DLD1 (cell line): ENCODE results near the gene OVOL2.
"Not testable (repeated sequence)": the region's sequence is repeated elsewhere in the genome, so short reads cannot be mapped to it uniquely, and the experiment has no call there.

ENCODE experiments used
- in situ Hi-C: cut with HindIII; loops from 2 replicates; pipeline ENCODE4 v1.10.0; 2017; ENCODE audit warnings: low sequenced_read_pairs

OVOL2 gene

GRCh38 chr20:18058661-18059467, 1.1 kb upstream of the OVOL2 start:
- in situ Hi-C loops: loop anchor here (25.0 kb wide), 1 partner anchor 228 kb away; the partner anchor contains the start of gene ZNF133

DNA sequence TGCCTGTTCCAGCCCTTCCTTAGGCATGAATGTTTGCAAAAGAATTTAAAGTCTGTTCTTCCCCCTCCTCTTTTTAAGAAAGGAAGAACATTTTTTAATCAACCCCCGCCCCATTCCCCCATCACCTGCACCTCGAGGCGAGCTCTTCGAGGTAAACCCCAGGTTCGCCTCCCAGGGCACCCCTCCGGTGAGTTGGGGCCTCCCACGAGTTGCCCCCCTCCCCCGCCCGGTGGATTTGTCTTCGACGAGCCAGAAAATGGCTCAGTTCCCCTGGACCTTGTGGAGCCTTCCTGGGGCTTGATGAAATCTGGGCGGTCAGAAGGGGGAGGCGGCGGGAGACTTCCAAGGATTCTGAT, 256 bp upstream of the OVOL2 start:
- in situ Hi-C loops: loop anchor here (25.0 kb wide), 1 partner anchor 229 kb away; the partner anchor contains the start of gene ZNF133

DNA sequence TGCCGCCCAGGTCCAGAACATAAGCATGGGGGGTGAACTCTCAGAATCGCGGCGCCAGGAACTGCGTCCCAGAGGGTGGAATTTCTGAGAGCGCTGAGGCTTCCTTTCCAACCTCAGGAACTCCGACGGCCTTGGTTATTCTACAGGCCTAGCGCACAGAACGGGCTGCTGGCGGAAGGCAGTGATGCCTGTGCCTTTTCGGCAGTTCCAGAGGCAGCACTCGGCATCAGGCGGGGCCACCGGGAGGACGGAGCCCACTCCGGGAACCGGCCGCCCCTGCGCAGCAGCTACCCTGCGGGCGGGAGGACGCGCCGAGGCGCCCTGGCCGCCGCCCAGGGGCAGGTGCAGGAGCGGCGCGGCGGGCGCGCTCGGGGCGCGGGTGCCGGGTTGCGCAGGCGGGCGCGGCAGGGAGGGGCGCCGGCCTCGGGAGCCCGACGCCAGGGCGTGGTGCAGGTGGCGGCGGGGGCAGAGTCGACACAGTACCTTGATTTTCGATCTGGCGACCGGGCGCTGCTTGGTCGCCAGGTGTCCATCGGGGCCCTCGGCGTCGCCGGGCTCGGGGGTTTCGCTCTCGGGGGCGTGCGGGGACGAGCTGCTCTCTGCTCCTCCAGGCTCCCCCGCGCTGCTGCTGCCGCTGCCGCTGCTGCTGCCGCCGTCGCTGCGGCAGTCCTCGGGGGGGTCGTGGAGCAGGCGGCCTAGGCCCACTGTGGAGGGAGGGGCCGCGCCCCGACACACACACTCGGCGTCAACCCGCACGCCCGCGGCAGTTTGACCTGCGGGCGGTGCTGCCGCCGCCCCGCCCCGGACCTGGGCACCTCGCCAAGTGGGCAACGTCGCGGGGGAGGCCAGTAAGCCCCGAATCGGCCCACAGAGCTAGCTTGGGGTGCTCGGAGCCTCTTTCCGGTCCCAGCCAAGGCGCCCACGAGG, 1.3 kb downstream of the OVOL2 start:
- in situ Hi-C loops: loop anchor here (25.0 kb wide), 1 partner anchor 231 kb away; the partner anchor contains the start of gene ZNF133

DNA sequence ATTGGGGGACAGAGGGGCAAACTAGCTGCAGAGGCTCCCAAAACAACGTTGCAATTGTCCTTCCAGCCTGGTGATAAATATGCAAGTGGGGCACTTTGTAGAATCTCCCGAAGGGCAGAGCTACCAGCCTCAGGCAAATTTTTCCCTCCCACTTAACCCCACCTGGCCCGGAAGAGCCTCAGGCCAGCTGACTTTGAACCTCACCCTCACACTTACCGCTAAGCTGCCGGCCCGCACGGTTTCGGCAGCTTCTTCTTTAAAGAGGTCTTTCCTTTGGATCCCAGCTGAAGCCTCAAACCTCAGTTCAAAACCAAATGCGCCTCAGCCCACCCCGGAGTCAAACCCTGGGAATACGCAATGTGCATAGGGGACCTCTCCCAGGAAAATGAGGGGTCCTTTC, 2.5 kb downstream of the OVOL2 start:
- in situ Hi-C loops: loop anchor here (25.0 kb wide), 1 partner anchor 232 kb away; the partner anchor contains the start of gene ZNF133

DNA sequence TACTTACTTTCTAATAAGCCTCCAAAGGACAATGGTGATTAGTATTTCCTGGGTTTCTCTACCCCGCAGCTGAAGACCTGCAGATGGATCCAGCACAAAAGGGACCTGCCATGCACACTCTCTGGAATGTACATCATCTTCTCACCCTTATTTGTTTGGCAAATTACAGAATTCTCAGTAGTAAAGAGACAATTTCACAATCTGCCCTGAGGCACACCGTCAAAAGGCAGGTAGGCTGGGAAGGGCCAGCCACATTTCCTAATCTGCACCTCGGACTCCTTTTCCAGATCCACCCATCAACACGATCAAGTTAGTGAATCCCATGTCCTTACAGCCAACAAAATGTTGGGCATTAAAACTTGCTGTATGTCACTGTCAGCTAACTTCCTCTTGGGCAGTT, 4.9 kb downstream of the OVOL2 start:
- in situ Hi-C loops: loop anchor here (25.0 kb wide), 1 partner anchor 234 kb away; the partner anchor contains the start of gene ZNF133

- in situ Hi-C loops: loop anchor here (25.0 kb wide), 1 partner anchor 237 kb away; the partner anchor contains the start of gene ZNF133
Measured at GRCh38 chr20:18050628-18051027, 7.1 kb downstream of the OVOL2 start.

DNA sequence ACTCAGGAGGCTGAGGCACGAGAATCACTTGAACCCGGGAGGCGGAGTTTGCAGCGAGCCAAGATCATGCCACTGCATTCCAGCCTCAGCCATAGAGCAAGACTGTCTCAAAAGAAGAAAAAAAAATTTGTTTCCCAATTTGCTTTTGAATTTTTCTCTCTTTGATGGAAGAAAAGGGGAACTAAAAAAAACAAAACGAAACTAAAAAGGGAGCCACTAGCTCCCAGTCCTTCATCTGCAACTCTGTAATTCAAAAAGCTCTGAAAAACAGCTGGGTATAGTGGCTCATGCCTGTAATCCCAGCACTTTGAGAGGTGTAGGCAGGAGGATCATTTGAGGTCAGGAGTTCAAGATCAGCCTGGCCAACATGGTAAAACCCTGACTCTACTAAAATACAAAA, 9.5 kb downstream of the OVOL2 start:
- in situ Hi-C loops: loop anchor here (10.0 kb wide), 1 partner anchor 413 kb away; no protein-coding TSS in a partner anchor

DNA sequence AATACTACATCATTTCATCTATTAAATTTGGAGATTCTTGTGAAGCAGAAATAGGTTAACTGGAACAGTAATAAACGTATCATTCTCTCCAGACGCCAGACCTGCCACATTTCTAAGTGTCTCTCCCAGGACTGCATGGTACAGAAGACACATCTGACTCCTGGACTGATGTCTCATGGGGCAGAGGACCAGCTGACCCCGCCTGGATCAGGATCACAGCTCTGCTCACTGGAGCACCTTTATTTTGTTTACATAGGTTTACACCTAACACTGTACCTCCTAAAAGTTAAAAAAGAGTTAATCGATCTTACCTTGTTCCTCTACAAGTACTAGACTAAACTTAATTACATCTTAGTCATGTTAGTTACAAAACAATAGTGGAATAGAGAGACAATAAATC, 11.2 kb downstream of the OVOL2 start:
- in situ Hi-C loops: loop anchor here (10.0 kb wide), 1 partner anchor 412 kb away; no protein-coding TSS in a partner anchor

- in situ Hi-C loops: loop anchor here (10.0 kb wide), 1 partner anchor 407 kb away; no protein-coding TSS in a partner anchor
Measured at GRCh38 chr20:18042229-18042628, 15.5 kb downstream of the OVOL2 start.

DNA sequence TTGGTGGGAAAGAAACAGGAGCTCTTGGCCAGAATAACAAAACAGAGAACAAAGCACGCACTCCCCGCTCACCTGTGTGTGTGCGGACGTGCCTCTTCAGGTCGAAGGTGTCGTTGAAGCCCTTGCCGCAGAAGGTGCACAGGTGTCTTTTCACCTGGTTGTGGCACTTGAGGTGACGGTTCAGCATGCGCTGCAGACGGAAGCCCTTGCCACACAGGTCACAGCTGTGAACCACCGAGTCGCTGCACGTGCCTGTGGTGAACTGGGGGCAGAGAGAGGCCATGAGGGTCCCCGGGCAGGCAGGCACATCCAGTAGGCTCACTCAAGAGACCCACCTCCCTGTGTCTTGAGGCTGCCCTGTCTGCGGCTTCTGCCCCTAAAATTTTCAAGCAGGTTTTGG, 16.3 kb downstream of the OVOL2 start:
- in situ Hi-C loops: loop anchor here (10.0 kb wide), 1 partner anchor 407 kb away; no protein-coding TSS in a partner anchor

DNA sequence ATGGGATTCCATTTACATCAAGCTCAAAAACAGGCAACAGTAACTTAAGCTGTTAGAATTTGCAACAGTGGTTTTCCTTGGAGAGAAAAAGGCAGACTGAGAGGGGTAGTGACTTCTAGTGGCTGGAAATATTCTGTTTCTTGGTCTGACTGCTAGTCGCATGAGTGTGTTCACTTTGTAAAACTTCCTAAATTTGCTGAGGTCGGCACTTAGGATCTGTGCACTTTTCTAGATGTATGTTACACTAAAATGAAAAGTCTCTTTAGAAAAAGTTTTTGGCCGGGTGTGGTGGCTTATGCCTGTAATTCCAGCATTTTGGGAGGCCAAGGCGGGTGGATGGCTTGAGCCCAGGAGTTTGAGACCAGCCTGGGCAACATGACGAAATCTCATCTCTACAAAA, 18.7 kb downstream of the OVOL2 start:
- in situ Hi-C loops: no loop called here

DNA sequence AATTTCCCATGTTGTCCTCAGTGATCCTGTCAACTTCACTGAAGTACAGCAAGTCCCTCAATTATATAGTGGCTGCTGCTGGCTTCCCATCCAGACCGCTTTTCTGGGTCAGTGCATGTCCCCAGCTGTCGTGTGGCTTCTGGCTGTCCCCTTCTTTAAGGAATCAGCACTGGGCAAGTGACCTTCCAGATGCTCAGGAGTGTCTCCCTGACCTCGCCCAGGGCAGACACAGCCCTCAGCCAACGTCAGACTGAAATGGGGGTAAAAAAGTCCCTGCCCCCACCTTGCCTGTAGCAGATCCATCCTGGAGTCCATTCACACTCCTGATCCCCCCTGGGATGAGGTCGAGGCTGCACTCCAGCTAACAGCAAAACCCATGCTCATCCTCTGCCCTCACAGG, 23.7 kb downstream of the OVOL2 start:
- in situ Hi-C loops: no loop called here

DNA sequence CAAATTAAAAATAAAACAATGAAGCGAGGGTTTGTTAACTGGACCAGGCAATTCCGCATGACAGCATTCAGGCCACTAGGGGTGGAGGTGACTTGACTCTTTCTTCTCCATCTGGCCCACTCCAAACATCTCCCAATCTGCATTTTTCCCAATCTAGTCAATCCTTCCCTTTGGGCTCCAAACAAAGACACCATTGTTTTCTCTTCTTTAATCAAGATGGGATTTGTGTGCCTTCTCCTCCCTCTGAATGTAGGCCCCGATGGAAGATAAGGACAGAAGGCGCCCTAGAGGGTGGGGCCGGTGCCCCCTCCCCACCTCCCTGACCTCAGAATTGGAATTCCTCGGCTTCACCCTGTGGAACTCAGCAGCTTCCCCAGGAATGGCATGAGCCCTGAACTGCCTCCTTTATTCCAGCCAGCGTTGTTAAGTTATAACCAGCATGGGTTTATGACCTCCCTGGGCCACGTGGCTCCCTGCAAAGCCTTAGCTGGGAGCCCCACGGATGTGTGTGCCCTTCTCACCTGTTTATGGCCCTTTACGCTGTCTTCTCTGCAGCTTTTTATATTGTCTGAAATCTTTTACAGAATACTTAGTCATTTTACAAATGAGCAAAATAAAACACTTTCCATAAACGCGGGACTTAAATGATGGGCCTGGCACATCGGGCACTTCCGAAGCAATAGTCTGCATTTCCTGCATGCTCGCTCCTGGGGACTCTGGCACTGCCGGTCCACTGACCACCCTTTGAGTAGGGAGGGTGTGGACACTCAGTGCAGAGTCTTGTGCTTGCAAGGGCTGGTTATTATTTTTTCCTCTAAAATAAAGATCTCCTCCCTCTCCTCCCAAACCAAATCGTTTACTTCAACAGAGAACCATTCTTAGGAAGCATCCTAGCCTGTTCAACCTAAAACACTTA, 24.5 kb downstream of the OVOL2 start:
- in situ Hi-C loops: no loop called here

- in situ Hi-C loops: no loop called here
Measured at GRCh38 chr20:18031888-18032509, 25.7 kb downstream of the OVOL2 start.

GRCh38 chr20:18031050-18031449, 26.7 kb downstream of the OVOL2 start:
- in situ Hi-C loops: no loop called here

DNA sequence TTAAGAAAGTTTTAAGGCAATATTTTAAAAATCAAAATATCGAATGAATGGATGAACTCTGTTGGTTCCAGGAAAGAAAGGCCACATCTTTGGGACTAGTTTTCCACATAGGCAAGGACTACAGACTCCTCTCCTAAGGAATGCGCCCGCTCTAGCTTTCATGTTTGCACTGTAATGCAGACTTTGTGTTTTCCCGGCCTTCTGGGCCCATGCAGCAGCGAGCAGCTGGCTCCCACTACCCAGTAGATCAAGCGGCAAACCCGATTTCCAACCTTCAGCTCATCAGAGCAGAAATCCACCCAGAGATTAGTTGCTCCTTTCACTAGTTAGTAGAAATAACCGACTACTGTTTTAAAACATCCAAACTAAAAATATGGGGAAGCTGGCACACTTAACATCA, 27.7 kb downstream of the OVOL2 start:
- in situ Hi-C loops: no loop called here

DNA sequence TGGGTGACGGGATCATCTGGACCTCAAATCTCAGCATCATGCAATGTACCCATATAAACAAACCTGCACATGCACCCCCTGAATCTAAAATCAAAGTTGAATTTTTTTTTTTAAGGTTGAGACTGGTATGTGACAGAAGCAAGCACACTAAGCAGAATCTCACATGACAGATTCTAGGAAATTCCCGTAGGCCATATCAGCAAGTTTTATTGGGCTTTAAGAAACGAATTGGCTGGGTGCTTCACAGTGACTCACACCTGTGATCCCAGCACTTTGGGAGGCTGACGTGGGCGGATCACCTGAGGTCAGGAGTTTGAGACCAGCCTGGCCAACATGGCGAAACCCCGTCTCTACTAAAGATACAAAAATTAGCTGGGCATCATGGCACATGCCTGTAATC, 30.7 kb downstream of the OVOL2 start:
- in situ Hi-C loops: not testable (repeated sequence)

GRCh38 chr20:18024606-18025127, 33.0 kb downstream of the OVOL2 start:
- in situ Hi-C loops: no loop called here

DNA sequence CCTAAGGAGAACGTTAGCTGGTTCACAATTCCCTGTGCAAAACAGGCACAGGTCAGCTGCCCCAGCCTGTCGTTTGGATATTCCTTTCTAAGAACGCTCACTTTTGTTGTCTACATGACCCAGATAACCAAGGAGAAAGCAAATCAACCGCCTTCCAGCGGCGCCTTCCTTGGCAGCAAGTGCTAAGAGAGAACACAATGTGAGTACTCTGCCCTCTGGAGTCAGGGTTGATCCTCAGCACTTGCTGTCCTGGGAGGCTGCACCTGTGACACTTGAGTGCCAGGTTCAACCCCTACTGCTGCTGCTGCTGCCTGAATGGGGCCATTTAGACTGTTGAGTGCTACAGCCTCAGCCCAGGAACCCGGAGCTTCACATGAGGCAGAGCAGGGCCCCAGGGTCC, 36.8 kb downstream of the OVOL2 start:
- in situ Hi-C loops: no loop called here
